ENCODE data around the gene ITPKA.
A peak's percentile ranks its signal among the peaks of the same experiment; 100 is the strongest.

ITPKA gene

DNA sequence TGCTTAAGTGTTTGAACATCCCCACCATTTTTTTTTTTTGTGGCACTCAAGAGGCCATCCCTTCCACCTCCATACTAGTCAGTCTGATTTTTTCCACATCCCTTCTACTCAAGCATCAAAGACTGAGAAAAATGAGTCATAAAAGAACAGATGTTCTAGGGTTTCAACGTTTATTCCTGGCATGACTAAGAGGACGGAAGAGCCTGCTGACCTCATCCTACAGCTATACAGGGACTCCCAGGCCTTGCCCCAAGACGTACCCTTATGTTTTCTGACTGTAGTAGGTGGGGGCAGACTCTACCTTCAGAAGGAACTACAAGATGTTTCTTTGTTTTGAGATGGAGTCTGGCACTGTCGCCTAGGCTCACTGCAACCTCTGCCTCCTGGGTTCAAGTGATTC lies 3.3 kb upstream of the ITPKA start:
- H3K27ac ChIP-seq: no peak overlapping the region

DNA sequence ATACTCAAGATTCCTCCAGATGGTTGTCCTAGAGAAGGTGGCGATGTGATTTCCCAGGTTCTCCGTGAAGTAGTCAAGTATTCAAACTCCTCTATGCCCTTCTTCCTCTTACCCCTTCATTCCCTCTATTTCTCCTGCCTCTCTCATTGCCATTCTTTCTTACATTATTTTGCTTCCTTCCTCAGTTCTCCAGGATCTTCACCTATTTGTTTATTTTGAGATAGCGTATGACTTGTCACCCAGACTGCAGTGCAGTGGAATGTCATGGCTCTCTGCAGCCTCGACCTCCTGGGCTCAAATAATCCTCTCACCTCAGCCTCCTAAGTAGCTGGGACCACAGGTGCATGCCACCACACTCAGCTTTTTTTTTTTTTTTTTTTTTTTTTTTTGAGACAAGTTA lies 1.8 kb upstream of the ITPKA start:
- TF ChIP-seq, protein P1, sequence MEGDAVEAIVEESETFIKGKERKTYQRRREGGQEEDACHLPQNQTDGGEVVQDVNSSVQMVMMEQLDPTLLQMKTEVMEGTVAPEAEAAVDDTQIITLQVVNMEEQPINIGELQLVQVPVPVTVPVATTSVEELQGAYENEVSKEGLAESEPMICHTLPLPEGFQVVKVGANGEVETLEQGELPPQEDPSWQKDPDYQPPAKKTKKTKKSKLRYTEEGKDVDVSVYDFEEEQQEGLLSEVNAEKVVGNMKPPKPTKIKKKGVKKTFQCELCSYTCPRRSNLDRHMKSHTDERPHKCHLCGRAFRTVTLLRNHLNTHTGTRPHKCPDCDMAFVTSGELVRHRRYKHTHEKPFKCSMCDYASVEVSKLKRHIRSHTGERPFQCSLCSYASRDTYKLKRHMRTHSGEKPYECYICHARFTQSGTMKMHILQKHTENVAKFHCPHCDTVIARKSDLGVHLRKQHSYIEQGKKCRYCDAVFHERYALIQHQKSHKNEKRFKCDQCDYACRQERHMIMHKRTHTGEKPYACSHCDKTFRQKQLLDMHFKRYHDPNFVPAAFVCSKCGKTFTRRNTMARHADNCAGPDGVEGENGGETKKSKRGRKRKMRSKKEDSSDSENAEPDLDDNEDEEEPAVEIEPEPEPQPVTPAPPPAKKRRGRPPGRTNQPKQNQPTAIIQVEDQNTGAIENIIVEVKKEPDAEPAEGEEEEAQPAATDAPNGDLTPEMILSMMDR (IDR thresholded peaks at IDR 0.05): no peak
- no peak for TF ChIP-seq ZFX (IDR thresholded peaks at IDR 0.05; ENCODE audit: borderline replicate concordance)
- no peak overlapping the region for H3K27ac ChIP-seq

More for the DNA sequence above, 3.3 kb upstream of the ITPKA start:
- TF ChIP-seq, protein P1 (IDR thresholded peaks at IDR 0.05): no peak
- no peak for TF ChIP-seq ZFX (IDR thresholded peaks at IDR 0.05; ENCODE audit: borderline replicate concordance)

DNA sequence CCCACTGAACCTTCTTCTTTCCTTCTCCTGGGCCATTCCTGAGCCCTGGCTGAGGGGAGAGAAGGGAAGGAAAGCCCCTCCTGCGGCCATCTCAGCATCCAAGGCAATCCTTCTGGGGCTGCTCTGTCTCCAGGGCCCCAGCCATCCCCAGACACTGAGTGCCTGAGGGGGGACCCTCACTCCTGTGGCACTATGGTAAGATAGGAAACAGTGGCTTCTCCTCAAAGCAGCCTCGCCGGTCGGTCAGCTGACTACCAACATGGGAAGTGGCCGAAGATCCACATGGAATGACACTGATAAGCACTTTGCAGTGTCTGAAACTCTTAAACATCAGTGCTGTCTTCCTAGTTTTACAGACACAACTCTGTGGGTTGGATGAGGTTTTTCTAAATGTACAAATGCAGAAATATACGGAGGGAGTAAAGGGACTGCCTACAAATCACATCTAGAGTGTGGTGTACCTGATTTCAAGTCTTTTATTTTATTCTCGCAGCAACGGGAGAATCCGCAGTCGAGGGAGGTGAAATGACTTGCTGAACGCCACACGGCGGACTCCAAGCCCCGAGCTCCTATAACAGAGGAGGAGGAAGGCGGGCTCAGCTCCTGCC lies 973 bp upstream of the ITPKA start:
- TF ChIP-seq ZFX (IDR thresholded peaks at IDR 0.05; ENCODE audit: borderline replicate concordance): no peak
- TF ChIP-seq, protein P1 (IDR thresholded peaks at IDR 0.05): no peak
- peak overlapping the region; percentile 51 for H3K27ac ChIP-seq

DNA sequence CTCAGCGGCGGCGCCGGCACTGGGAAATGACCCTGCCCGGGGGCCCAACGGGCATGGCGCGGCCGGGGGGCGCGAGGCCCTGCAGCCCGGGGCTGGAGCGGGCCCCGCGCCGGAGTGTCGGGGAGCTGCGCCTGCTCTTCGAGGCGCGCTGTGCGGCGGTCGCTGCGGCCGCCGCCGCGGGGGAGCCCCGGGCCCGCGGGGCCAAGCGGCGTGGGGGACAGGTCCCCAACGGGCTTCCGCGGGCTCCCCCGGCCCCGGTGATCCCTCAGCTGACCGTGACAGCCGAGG lies 172 bp downstream of the ITPKA start:
- H3K27ac ChIP-seq: no peak overlapping the region
- no peak for TF ChIP-seq ZFX (IDR thresholded peaks at IDR 0.05; ENCODE audit: borderline replicate concordance)
- TF ChIP-seq, protein P1 (IDR thresholded peaks at IDR 0.05): no peak

DNA sequence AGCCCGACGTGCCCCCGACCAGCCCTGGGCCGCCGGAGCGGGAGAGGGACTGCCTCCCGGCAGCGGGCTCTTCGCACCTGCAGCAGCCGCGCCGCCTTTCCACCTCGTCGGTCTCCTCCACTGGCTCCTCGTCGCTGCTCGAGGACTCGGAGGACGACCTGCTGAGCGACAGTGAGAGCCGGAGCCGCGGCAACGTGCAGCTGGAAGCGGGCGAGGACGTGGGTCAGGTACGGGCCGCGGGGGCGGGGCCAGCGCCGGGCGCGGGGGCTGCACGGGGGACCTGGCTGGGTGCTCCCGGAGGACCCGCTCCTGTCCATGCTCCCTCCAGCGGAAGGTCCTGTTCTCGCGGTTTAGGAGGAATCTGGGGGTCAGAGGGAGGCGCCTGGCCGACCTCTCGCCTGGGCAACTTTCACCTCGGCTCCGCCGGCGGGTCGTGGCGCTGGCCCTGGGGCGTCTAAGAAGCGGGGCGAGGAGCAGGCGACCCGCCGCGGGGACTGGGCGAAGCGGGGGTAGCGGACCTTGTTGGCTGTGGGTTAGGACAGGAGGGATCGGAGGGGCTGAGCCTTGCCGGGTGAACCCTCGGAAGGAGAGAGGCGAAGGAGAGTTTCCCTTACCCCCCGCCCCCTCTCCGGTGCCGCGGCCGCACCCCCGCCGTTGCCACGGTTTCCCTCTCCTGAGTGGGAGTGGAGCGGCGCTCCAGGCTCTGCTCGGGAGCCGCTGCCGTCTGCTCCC lies 682 bp downstream of the ITPKA start:
- TF ChIP-seq ZFX (IDR thresholded peaks at IDR 0.05; ENCODE audit: borderline replicate concordance): no peak
- TF ChIP-seq, protein P1 (IDR thresholded peaks at IDR 0.05): peak; percentile 7; the same call in 1 of the 2 replicates
- H3K27ac ChIP-seq: no peak overlapping the region

DNA sequence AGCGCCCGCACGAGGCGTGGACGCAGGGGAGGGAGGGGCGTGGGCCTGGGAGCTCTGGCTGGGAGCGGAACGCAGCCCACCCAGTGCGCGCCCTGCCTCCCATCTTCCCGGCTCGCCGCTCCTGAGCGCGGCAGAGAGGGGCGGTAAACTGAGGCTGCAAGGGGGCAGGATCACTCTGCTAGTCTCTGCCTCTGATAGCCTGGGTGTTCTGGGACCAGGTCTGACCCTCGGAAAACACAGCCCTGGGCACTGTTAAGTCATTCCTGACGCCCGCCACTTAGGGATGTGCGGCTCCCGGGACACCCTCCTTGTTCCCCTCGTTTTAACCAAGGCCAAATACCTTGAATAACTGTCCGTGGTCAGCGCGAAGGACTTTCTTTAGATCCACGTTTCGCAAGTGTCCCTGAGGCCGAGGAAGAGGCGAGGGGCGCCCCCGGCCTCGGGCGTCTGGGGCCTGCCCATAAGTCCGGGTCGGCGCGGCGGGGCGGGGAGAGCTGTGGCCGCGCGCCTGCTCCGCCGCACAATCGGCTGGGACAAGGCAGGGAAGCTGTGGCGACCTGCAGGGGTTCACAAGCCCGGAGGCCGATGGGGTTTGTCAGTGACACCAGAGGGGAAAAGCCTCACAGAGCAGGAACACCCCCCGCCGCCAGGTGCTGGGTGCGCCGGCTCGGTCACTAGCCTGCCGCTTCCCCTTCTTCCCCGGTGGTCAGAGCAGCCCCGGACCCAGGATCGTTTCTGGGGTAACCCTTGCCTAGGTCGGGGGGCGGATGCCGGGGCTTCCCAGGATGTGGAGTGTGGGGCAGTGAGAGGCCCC lies 1.5 kb downstream of the ITPKA start:
- no peak overlapping the region for H3K27ac ChIP-seq
- TF ChIP-seq ZFX (IDR thresholded peaks at IDR 0.05; ENCODE audit: borderline replicate concordance): no peak
- TF ChIP-seq, protein P1 (IDR thresholded peaks at IDR 0.05): no peak

Data from 22Rv1 (cell line).